ENCODE measurements around the gene F2RL1. TPM values are rescaled to one million over a fixed set of nuclear protein-coding genes. Genes with fewer than 3 reads are reported as not detected.

F2RL1 gene
- total and polyA plus RNA-seq, 2 of the 13 experiments (the other 11 are each of a cell fraction or from before 2014, with no cell fraction given) = 9.9 to 23.0 TPM

GRCh38 chr5:76805821-76806505 lies 12.9 kb upstream of the F2RL1 start (continued):
- TF ChIP-seq XRCC5 (optimal IDR thresholded peaks at IDR 0.05; ENCODE audit: low read length) (no peak), SAP130 (CRISPR knock-in tag; IDR thresholded peaks at IDR 0.05; ENCODE audit: low read depth) (peak; percentile 29; the same call in 1 of the 2 replicates), ZNF629 (CRISPR knock-in tag; conservative IDR thresholded peaks at IDR 0.05) (no peak), ZNF790 (CRISPR knock-in tag; IDR thresholded peaks at IDR 0.05; ENCODE audit: borderline replicate concordance) (no peak), ZNF317 (CRISPR knock-in tag; IDR thresholded peaks at IDR 0.05) (no peak), CBFB (CRISPR knock-in tag; IDR thresholded peaks at IDR 0.05) (peak; percentile 91), PPARG (CRISPR knock-in tag; conservative IDR thresholded peaks at IDR 0.05) (0 out of 2 replicates have a peak, but pooled peaks have one; percentile 18), PHF21A (CRISPR knock-in tag; IDR thresholded peaks at IDR 0.05) (no peak), U2AF2 (IDR thresholded peaks at IDR 0.05; ENCODE audit: low read depth, low read length) (no peak), TAF15 (IDR thresholded peaks at IDR 0.05; ENCODE audit: low read depth, low read length, poor library complexity, severe bottlenecking) (no peak), ZNF550 (CRISPR knock-in tag; IDR thresholded peaks at IDR 0.05; ENCODE audit: borderline replicate concordance) (no peak), GTF3A (CRISPR knock-in tag; conservative IDR thresholded peaks at IDR 0.05) (no peak), DMAP1 (CRISPR knock-in tag; IDR thresholded peaks at IDR 0.05) (no peak), ARHGAP35 (CRISPR knock-in tag; IDR thresholded peaks at IDR 0.05; ENCODE audit: borderline replicate concordance) (no peak), ZNF784 (CRISPR knock-in tag; IDR thresholded peaks at IDR 0.05; ENCODE audit: borderline replicate concordance) (no peak), ZNF652 (CRISPR knock-in tag; IDR thresholded peaks at IDR 0.05; ENCODE audit: borderline replicate concordance, low read depth) (no peak), JARID2 (CRISPR knock-in tag; IDR thresholded peaks at IDR 0.05; ENCODE audit: insufficient replicate concordance) (no peak)
- TF ChIP-seq, protein P1, sequence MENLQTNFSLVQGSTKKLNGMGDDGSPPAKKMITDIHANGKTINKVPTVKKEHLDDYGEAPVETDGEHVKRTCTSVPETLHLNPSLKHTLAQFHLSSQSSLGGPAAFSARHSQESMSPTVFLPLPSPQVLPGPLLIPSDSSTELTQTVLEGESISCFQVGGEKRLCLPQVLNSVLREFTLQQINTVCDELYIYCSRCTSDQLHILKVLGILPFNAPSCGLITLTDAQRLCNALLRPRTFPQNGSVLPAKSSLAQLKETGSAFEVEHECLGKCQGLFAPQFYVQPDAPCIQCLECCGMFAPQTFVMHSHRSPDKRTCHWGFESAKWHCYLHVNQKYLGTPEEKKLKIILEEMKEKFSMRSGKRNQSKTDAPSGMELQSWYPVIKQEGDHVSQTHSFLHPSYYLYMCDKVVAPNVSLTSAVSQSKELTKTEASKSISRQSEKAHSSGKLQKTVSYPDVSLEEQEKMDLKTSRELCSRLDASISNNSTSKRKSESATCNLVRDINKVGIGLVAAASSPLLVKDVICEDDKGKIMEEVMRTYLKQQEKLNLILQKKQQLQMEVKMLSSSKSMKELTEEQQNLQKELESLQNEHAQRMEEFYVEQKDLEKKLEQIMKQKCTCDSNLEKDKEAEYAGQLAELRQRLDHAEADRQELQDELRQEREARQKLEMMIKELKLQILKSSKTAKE (CRISPR knock-in tag; IDR thresholded peaks at IDR 0.05; ENCODE audit: borderline replicate concordance) = no peak
- TF ChIP-seq, protein P2, sequence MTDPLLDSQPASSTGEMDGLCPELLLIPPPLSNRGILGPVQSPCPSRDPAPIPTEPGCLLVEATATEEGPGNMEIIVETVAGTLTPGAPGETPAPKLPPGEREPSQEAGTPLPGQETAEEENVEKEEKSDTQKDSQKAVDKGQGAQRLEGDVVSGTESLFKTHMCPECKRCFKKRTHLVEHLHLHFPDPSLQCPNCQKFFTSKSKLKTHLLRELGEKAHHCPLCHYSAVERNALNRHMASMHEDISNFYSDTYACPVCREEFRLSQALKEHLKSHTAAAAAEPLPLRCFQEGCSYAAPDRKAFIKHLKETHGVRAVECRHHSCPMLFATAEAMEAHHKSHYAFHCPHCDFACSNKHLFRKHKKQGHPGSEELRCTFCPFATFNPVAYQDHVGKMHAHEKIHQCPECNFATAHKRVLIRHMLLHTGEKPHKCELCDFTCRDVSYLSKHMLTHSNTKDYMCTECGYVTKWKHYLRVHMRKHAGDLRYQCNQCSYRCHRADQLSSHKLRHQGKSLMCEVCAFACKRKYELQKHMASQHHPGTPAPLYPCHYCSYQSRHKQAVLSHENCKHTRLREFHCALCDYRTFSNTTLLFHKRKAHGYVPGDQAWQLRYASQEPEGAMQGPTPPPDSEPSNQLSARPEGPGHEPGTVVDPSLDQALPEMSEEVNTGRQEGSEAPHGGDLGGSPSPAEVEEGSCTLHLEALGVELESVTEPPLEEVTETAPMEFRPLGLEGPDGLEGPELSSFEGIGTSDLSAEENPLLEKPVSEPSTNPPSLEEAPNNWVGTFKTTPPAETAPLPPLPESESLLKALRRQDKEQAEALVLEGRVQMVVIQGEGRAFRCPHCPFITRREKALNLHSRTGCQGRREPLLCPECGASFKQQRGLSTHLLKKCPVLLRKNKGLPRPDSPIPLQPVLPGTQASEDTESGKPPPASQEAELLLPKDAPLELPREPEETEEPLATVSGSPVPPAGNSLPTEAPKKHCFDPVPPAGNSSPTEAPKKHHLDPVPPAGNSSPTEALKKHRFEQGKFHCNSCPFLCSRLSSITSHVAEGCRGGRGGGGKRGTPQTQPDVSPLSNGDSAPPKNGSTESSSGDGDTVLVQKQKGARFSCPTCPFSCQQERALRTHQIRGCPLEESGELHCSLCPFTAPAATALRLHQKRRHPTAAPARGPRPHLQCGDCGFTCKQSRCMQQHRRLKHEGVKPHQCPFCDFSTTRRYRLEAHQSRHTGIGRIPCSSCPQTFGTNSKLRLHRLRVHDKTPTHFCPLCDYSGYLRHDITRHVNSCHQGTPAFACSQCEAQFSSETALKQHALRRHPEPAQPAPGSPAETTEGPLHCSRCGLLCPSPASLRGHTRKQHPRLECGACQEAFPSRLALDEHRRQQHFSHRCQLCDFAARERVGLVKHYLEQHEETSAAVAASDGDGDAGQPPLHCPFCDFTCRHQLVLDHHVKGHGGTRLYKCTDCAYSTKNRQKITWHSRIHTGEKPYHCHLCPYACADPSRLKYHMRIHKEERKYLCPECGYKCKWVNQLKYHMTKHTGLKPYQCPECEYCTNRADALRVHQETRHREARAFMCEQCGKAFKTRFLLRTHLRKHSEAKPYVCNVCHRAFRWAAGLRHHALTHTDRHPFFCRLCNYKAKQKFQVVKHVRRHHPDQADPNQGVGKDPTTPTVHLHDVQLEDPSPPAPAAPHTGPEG (CRISPR knock-in tag; IDR thresholded peaks at IDR 0.05) = no peak
- TF ChIP-seq, protein P3, sequence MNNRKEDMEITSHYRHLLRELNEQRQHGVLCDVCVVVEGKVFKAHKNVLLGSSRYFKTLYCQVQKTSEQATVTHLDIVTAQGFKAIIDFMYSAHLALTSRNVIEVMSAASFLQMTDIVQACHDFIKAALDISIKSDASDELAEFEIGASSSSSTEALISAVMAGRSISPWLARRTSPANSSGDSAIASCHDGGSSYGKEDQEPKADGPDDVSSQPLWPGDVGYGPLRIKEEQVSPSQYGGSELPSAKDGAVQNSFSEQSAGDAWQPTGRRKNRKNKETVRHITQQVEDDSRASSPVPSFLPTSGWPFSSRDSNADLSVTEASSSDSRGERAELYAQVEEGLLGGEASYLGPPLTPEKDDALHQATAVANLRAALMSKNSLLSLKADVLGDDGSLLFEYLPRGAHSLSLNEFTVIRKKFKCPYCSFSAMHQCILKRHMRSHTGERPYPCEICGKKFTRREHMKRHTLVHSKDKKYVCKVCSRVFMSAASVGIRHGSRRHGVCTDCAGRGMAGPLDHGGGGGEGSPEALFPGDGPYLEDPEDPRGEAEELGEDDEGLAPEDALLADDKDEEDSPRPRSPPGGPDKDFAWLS (CRISPR knock-in tag; IDR thresholded peaks at IDR 0.05; ENCODE audit: borderline replicate concordance) = no peak

All from HepG2 (cell line).